ENCODE data around the gene KCNMA1. TPM values are rescaled to one million over a fixed set of nuclear protein-coding genes. Genes with fewer than 3 reads are reported as not detected.

Gene KCNMA1
- total RNA-seq, 1 experiment from 2014 or later, result 0.49 TPM

GRCh38 chr10:77241350-77241725, 396.3 kb downstream of the KCNMA1 start:
- Histone ChIP-seq H3K9me3 (ENCODE audit: control insufficient read depth in 1 of 2, insufficient read depth in 1 of 2, low read depth in 1 of 2, low read length in 2 of 2) (no peaks in the 10 kb centered on the region), H3K27me3 (ENCODE audit: insufficient read depth, low read length) (peaks cover 50% of the 10 kb centered on the region; the same call in 1 of the 2 replicates), H4K20me1 (ENCODE audit: insufficient read depth) (no peaks in the 10 kb centered on the region), H2AFZ (ENCODE audit: low read depth, low read length, poor library complexity, severe bottlenecking) (no peak overlapping the region), H3K4me1 (ENCODE audit: control insufficient read depth in 1 of 2, insufficient read depth in 2 of 2, low read length in 2 of 2) (no peaks in the 10 kb centered on the region), H3K9me2 (ENCODE audit: insufficient read depth) (no peaks in the 10 kb centered on the region), H3K9ac (ENCODE audit: low read length) (no peak overlapping the region), H3K4me3 (replicated peaks in 1 of 2; ENCODE audit: low read depth in 1 of 2, low read length in 2 of 2) (no peak overlapping the region), H3K79me2 (ENCODE audit: insufficient read depth, low read length) (no peaks in the 10 kb centered on the region), H3K4me2 (ENCODE audit: low read length) (no peak overlapping the region), H3K27ac (ENCODE audit: low read depth, low read length) (no peak overlapping the region), H3K36me3 (ENCODE audit: control insufficient read depth in 1 of 2, insufficient read depth in 2 of 2, low read length in 2 of 2) (no peaks in the 10 kb centered on the region)
- ChIA-PET RAD21 (ENCODE audit: low non-redundant PET in 1 of 2, low total read pairs in 2 of 2, uncharacterized antibody in 2 of 2, unreplicated experiment in 2 of 2) (no interaction called here), POLR2A (no interaction called here), CTCF (no interaction called here)
- ATAC-seq (no peak), DNase-seq (ENCODE audit: low read depth, low spot score) (no peak)
- TF ChIP-seq ZBTB33 (IDR thresholded peaks at IDR 0.05; ENCODE audit: extremely low read depth, insufficient replicate concordance, low read length), result no peak
- no peak for TF ChIP-seq YY1 (IDR thresholded peaks at IDR 0.05; ENCODE audit: extremely low read depth, insufficient replicate concordance, low read depth, low read length)
- TF ChIP-seq POLR2AphosphoS5 (IDR thresholded peaks at IDR 0.05; ENCODE audit: low read depth, low read length), result no peak
- BruUV-seq (replicated peaks), result no TSS peak
- intact Hi-C loops (cut with micrococcal nuclease), result no loop called here

GRCh38 chr10:77240706-77241349, 396.8 kb downstream of the KCNMA1 start:
- ATAC-seq (no peak), DNase-seq (ENCODE audit: low read depth, low spot score) (no peak)
- H3K27me3 ChIP-seq (ENCODE audit: insufficient read depth, low read length), result peaks cover 45% of the 10 kb centered on the region; the same call in 1 of the 2 replicates
- BruUV-seq (replicated peaks), result no TSS peak
- H3K9ac ChIP-seq (ENCODE audit: low read length), result no peak overlapping the region
- no peaks in the 10 kb centered on the region for H3K9me3 ChIP-seq (ENCODE audit: control insufficient read depth in 1 of 2, insufficient read depth in 1 of 2, low read depth in 1 of 2, low read length in 2 of 2)
- POLR2A ChIA-PET, result no interaction called here
- RAD21 ChIA-PET (ENCODE audit: low non-redundant PET in 1 of 2, low total read pairs in 2 of 2, uncharacterized antibody in 2 of 2, unreplicated experiment in 2 of 2), result no interaction called here
- no peak overlapping the region for H2AFZ ChIP-seq (ENCODE audit: low read depth, low read length, poor library complexity, severe bottlenecking)
- no peaks in the 10 kb centered on the region for H3K9me2 ChIP-seq (ENCODE audit: insufficient read depth)
- CTCF ChIA-PET, result no interaction called here
- no peaks in the 10 kb centered on the region for H3K36me3 ChIP-seq (ENCODE audit: control insufficient read depth in 1 of 2, insufficient read depth in 2 of 2, low read length in 2 of 2)
- H3K4me3 ChIP-seq (replicated peaks in 1 of 2; ENCODE audit: low read depth in 1 of 2, low read length in 2 of 2), result no peak overlapping the region
- H3K79me2 ChIP-seq (ENCODE audit: insufficient read depth, low read length), result no peaks in the 10 kb centered on the region
- no peak overlapping the region for H3K4me2 ChIP-seq (ENCODE audit: low read length)
- intact Hi-C loops (cut with micrococcal nuclease), result no loop called here
- H3K27ac ChIP-seq (ENCODE audit: low read depth, low read length), result no peak overlapping the region
- no peaks in the 10 kb centered on the region for H3K4me1 ChIP-seq (ENCODE audit: control insufficient read depth in 1 of 2, insufficient read depth in 2 of 2, low read length in 2 of 2)
- no peaks in the 10 kb centered on the region for H4K20me1 ChIP-seq (ENCODE audit: insufficient read depth)
- TF ChIP-seq POLR2A (IDR thresholded peaks at IDR 0.05; ENCODE audit: borderline replicate concordance, extremely low read depth, insufficient read depth, insufficient read length), result no peak
- no peak for TF ChIP-seq FOSL1 (IDR thresholded peaks at IDR 0.05; ENCODE audit: low read depth)
- TF ChIP-seq ZNF274 (IDR thresholded peaks at IDR 0.05; ENCODE audit: low read depth, low read length), result no peak
- no peak for TF ChIP-seq CEBPB (IDR thresholded peaks at IDR 0.05; ENCODE audit: low read depth)
- TF ChIP-seq SIN3A (IDR thresholded peaks at IDR 0.05; ENCODE audit: low read depth), result no peak
- no peak for TF ChIP-seq MAX (IDR thresholded peaks at IDR 0.05)
- no peak for TF ChIP-seq JUND (IDR thresholded peaks at IDR 0.05)
- TF ChIP-seq ELF1 (IDR thresholded peaks at IDR 0.05; ENCODE audit: borderline replicate concordance, low read depth), result no peak
- no peak for TF ChIP-seq EGR1 (IDR thresholded peaks at IDR 0.05; ENCODE audit: low read depth)
- TF ChIP-seq TCF7L2 (IDR thresholded peaks at IDR 0.05; ENCODE audit: borderline replicate concordance, extremely low read depth, insufficient read depth, insufficient read length), result no peak
- TF ChIP-seq SRF (IDR thresholded peaks at IDR 0.05; ENCODE audit: low read depth), result no peak
- no peak for TF ChIP-seq EZH2phosphoT487 (IDR thresholded peaks at IDR 0.05; ENCODE audit: borderline replicate concordance)
- TF ChIP-seq POLR2AphosphoS5 (IDR thresholded peaks at IDR 0.05; ENCODE audit: low read depth, low read length), result no peak
- TF ChIP-seq ZFX (IDR thresholded peaks at IDR 0.05), result no peak
- TF ChIP-seq ATF3 (IDR thresholded peaks at IDR 0.05), result no peak
- no peak for TF ChIP-seq CBX3 (IDR thresholded peaks at IDR 0.05; ENCODE audit: low read depth)

Measured in HCT116 (cell line).